Testis (tissue), 3 donors: ENCODE results near the gene CENPX. TPM values are rescaled to one million over a fixed set of nuclear protein-coding genes. Genes with fewer than 3 reads are reported as not detected.

Experiments
- DNase-seq: peaks from one replicate; pipeline ENCODE4 v3.0.0-alpha.2; 2019
- H3K27ac ChIP-seq, 2 donors: fragments of 200-600 bp; sonication (generic); one replicate each; pipeline ENCODE4 v1.5.1; 2019
- H3K27me3 ChIP-seq: fragments of 200-600 bp; sonication (generic); one replicate; pipeline ENCODE4 v1.5.1; 2019
- H3K36me3 ChIP-seq: fragments of 200-600 bp; sonication (generic); one replicate; pipeline ENCODE4 v1.5.1; 2017; ENCODE audit warnings: low read depth; ENCODE audit errors: missing control alignments
- H3K4me1 ChIP-seq: fragments of 200-600 bp; sonication (generic); one replicate; pipeline ENCODE4 v1.5.1; 2019
- H3K4me3 ChIP-seq, 2 donors: fragments of 200-600 bp; sonication (generic); one replicate each; pipeline ENCODE4 v1.5.1; 2017 to 2019
- H3K9me3 ChIP-seq: fragments of 200-600 bp; sonication (generic); one replicate; pipeline ENCODE4 v1.5.1; 2017
- CTCF ChIP-seq, 3 experiments: fragments of 450-650 bp in 2 of 3; fragments of 200-600 bp in 1 of 3; sonication (generic) in 1 of 3; IDR thresholded peaks; one replicate each; pipeline ENCODE4 v1.5.1; 2016 to 2019; ENCODE audit warnings: antibody characterized with exemption in 3 of 3, mild to moderate bottlenecking in 2 of 3, moderate library complexity in 1 of 3
- POLR2A ChIP-seq: fragments of 450-650 bp; IDR thresholded peaks from one replicate; pipeline ENCODE4 v1.6.1; 2017; ENCODE audit warnings: antibody characterized with exemption, mild to moderate bottlenecking, moderate library complexity
- WGBS, 2 donors: methylation state at CpG; one replicate each; pipeline ENCODE4 v1.1.5; 2018; 5-methylcytosine and 5-hydroxymethylcytosine counted together
- intact Hi-C: fragments of 100-400 bp; cut with DNase I; formaldehyde crosslinking; loops from one replicate; pipeline ENCODE4 v1.15.1; 2023; ENCODE audit warnings: low total_unique reads
- polyA plus RNA-seq: library from polyadenylated mRNA; stranded (reverse); fragments of 350-450 nt; fragmentation: Illumina TruSeq; extraction: RNeasy Lipid Tissue Mini Kit (QIAGEN cat#74804); gene quantifications from one replicate; pipeline ENCODE4 v1.2.3, GENCODE V29; 2014; ENCODE audit warnings: low read depth, low replicate concordance; ENCODE audit not compliant: insufficient read depth
- total RNA-seq, 2 donors: library from RNA; depleted of rRNA; stranded (reverse); fragments of >200 nt; gene quantifications; one replicate each; pipeline ENCODE4 v1.2.3, GENCODE V29; 2016

The CENPX gene
- total and polyA plus RNA-seq, 3 donors from 2014 or later: 43.0 to 51.8 (median 43.5) TPM

DNA sequence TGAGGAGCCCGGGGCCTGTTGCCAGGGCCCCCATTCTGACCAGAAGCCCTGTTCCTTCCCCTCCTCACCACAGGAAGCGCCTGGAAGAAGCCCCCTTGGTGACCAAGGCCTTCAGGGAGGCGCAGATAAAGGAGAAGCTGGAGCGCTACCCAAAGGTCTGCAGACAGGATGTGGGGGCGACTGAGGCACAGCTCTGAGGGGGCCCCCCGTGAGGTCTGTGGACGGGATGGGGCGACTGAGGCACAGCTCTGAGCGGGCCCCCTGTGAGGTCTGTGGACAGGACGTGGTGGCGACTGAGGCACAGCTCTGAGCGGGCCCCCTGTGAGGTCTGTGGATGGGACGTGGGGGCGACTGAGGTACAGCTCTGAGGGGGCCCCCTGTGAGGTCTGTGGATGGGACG, 13.3 kb downstream of the CENPX start:
- TF ChIP-seq CTCF (IDR thresholded peaks at IDR 0.05): no peak
- no peak for TF ChIP-seq POLR2A
- WGBS, 2 donors: 83 to 92% methylated on average over 2 to 14 of the region's 15 CpGs
- DNase-seq: no peak
- Histone ChIP-seq H3K36me3 (no peaks in the 10 kb centered on the region), H3K4me3 (no peak overlapping the region), H3K4me1 (peaks cover 6% of the 10 kb centered on the region), H3K9me3 (no peaks in the 10 kb centered on the region), H3K27ac (no peak overlapping the region), H3K27me3 (no peaks in the 10 kb centered on the region)
- intact Hi-C loops: no loop called here

GRCh38 chr17:82008941-82009405, 13.7 kb downstream of the CENPX start:
- H3K36me3 ChIP-seq: no peaks in the 10 kb centered on the region
- no peak for DNase-seq
- H3K27me3 ChIP-seq: no peaks in the 10 kb centered on the region
- no peaks in the 10 kb centered on the region for H3K9me3 ChIP-seq
- no peak overlapping the region for H3K27ac ChIP-seq
- H3K4me1 ChIP-seq: peaks cover 6% of the 10 kb centered on the region
- H3K4me3 ChIP-seq: no peak overlapping the region
- intact Hi-C loops: no loop called here
- TF ChIP-seq POLR2A (no peak), CTCF (IDR thresholded peaks at IDR 0.05) (no peak)
- WGBS, 2 donors: 95% methylated on average over 19 of the region's 28 CpGs; no CpG with 5 or more reads in 1 of the 2 donors

- Histone ChIP-seq H3K4me1 (peaks cover 5% of the 10 kb centered on the region), H3K9me3 (no peaks in the 10 kb centered on the region), H3K4me3 (no peak overlapping the region), H3K27me3 (no peaks in the 10 kb centered on the region), H3K27ac (no peak overlapping the region), H3K36me3 (no peaks in the 10 kb centered on the region)
- no peak for TF ChIP-seq CTCF (IDR thresholded peaks at IDR 0.05)
- TF ChIP-seq POLR2A: no peak
- WGBS, 2 donors: 91 to 93% methylated on average over 16 to 21 of the region's 26 CpGs
- intact Hi-C loops: no loop called here
- DNase-seq: no peak
Measured at GRCh38 chr17:82008258-82008940, 14.3 kb downstream of the CENPX start.

DNA sequence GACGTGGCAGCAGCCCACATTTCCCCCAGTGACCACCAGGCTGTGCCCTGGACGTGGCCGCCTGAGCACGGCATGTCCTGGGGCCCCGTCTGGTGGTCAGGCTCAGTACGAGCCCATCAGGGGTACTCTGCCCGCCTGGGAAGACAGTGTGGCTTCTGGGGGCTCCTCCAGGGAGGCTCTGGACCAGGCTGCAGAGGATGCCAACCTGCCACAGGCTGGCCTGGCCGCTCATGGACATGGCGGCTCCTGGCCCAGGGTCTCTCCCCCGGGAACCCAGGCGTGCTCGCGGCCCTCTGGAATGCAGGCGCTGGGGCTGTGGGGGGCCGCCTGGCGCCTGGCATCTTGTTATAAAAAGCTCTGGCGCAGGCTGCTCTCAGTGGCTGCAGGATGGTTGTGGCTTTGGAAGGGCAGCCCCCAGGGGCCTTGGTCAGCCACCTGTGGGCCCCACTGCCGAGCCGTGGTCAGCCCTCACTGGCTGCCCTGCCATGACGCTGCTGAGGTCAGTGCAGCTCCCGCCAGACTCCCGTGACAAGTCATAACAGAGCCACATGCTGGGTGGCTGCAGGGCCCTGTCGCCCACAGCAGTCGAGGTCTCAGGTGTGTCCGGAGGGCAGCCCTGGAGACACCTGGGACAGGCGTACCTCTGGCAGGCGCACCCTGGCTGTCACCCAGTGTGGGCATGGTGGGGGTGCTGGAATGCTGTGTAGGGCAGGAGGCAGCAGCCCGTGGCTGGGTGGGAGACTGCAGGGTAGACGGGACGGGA, 15.0 kb downstream of the CENPX start:
- Histone ChIP-seq H3K4me3 (no peak overlapping the region), H3K27ac (no peak overlapping the region), H3K36me3 (no peaks in the 10 kb centered on the region), H3K4me1 (no peaks in the 10 kb centered on the region), H3K27me3 (no peaks in the 10 kb centered on the region), H3K9me3 (no peaks in the 10 kb centered on the region)
- WGBS, 2 donors: 91 to 94% methylated on average over 3 to 30 of the region's 30 CpGs
- no peak for TF ChIP-seq POLR2A
- TF ChIP-seq CTCF (IDR thresholded peaks at IDR 0.05): no peak
- no peak for DNase-seq
- intact Hi-C loops: no loop called here

DNA sequence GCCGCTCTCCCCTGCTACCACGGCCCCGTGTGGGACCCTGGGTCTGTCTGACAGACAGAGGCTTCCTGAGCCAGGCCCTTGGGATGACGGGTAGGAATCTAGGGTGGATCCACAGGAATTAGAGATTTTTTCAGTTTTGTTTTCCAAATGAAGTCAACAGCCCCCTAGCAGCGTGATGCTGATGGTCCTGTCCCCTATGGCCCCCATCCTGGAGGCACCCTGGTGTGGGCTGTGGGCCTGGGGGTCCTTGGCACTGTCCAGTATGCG, 15.5 kb downstream of the CENPX start:
- Histone ChIP-seq H3K27me3 (no peaks in the 10 kb centered on the region), H3K9me3 (no peaks in the 10 kb centered on the region), H3K4me1 (no peaks in the 10 kb centered on the region), H3K36me3 (no peaks in the 10 kb centered on the region), H3K4me3 (no peak overlapping the region), H3K27ac (no peak overlapping the region)
- intact Hi-C loops: no loop called here
- no peak for DNase-seq
- 91 to 94% methylated on average over 3 to 6 of the region's 6 CpGs for WGBS, 2 donors
- no peak for TF ChIP-seq CTCF (IDR thresholded peaks at IDR 0.05)
- no peak for TF ChIP-seq POLR2A
